GM10248 (cell line): Measurements from ENCODE around the gene HDGFL3.

Experiments used
- CTCF ChIA-PET: fragments of 300-600 bp; sonication (Branson Sonifier 250); formaldehyde crosslinking; extraction: SDS; loops from one replicate; lab custom pipeline; 2021; ENCODE audit warnings: antibody characterized with exemption; lab: Yijun Ruan, JAX
- POLR2A ChIA-PET: fragments of 350-650 bp; sonication (Branson Sonifier 250); formaldehyde crosslinking; extraction: SDS; loops from one replicate; lab custom pipeline; 2020; ENCODE audit warnings: antibody characterized with exemption; lab: Yijun Ruan, JAX
- DNase-seq: peaks from one replicate; pipeline ENCODE4 v3.0.0; 2012; ENCODE audit errors: extremely low spot score
- TF ChIP-seq, protein P1 (sequence below): IDR thresholded peaks from 2 replicates; pipeline ENCODE4 v1.5.1; 2012; ENCODE audit warnings: mild to moderate bottlenecking, low read depth; ENCODE audit errors: extremely low read depth, missing control alignments, control extremely low read depth

HDGFL3 gene

DNA sequence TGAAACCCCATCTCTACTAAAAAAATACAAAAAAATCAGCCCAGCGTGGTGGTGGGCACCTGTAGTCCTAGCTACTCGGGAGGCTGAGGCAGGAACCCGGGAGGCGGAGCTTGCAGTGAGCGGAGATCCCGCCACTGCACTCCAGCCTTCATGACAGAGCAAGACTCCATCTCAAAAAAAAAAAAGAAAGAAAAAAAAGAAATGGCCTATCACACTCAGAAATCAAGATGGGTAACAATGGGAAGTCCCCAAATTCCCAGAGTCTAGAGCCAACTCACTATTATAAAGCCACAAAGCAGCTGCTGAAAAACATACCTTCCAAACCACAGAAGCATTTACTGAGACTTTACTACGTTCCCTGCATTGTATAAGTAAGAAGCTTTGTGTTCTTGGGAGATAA lies 7.5 kb downstream of the HDGFL3 start:
- TF ChIP-seq, protein P1, sequence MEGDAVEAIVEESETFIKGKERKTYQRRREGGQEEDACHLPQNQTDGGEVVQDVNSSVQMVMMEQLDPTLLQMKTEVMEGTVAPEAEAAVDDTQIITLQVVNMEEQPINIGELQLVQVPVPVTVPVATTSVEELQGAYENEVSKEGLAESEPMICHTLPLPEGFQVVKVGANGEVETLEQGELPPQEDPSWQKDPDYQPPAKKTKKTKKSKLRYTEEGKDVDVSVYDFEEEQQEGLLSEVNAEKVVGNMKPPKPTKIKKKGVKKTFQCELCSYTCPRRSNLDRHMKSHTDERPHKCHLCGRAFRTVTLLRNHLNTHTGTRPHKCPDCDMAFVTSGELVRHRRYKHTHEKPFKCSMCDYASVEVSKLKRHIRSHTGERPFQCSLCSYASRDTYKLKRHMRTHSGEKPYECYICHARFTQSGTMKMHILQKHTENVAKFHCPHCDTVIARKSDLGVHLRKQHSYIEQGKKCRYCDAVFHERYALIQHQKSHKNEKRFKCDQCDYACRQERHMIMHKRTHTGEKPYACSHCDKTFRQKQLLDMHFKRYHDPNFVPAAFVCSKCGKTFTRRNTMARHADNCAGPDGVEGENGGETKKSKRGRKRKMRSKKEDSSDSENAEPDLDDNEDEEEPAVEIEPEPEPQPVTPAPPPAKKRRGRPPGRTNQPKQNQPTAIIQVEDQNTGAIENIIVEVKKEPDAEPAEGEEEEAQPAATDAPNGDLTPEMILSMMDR: no peak
- DNase-seq: no peak
- CTCF ChIA-PET: interaction anchor here (0.9 kb wide), 1 partner anchor 14 kb away, joined by 3 read pairs; no protein-coding TSS in a partner anchor
- POLR2A ChIA-PET: no interaction called here

DNA sequence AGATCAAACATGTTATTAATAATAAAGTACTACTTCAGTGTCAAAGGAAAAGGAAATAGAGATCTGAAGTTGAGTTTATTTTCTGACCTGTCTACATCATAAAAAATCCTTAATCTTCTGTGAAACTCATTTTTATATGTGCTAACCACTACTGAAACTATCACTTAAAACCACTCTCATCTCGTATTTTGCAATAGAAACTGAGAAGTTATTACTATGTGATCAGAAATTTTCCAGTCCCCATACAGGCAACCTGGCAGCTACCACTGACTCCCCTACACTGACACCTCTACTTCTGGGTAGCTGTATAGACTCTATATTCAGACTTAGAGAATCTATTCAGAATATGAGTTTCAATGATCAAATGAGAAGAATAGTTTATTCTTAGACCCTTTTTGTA lies 8.3 kb downstream of the HDGFL3 start:
- POLR2A ChIA-PET: no interaction called here
- CTCF ChIA-PET: interaction anchor here (0.9 kb wide), 1 partner anchor 14 kb away, joined by 3 read pairs; no protein-coding TSS in a partner anchor
- DNase-seq: peak; percentile 34
- TF ChIP-seq, protein P1: no peak

DNA sequence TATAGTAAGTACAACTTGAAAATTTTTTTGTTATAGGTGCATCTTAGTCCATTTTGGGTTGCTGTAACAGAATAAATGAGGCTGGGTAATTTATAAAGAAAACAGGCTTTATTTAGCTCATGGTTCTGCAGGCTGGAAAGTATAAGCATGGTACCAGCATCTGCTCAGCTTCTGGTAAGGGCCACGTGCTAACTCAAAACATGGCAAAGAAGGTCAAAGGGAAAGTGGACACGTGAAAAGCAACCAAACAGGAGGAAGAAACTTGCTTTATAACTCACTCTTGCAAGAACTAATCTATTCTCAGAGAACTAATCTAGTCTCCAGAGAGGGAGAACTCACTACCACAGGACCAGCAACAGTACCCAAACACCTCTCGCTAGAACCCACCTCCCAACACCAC lies 9.1 kb downstream of the HDGFL3 start:
- DNase-seq: no peak
- TF ChIP-seq, protein P1: no peak
- CTCF ChIA-PET: no interaction called here
- POLR2A ChIA-PET: no interaction called here

DNA sequence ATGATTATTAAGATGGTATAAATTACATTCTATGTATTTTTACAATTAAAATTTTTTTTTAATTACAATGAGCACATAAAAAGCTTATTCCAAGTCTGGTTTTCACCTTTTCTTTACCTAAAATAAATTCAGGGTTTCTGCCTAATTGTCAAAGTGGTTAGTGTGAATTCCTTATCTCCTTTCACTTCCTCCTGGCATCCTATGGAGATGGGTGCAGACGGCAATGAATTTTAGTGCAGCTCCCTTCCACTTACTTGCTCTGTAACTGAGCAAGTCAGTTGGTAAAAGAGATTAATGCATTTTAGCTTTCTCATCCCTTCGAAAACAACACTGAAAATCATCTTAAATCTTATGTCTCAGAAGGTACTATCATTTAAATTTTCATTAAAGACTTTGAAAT lies 13.1 kb downstream of the HDGFL3 start:
- ChIA-PET CTCF (no interaction called here), POLR2A (no interaction called here)
- no peak for DNase-seq
- TF ChIP-seq, protein P1: no peak

DNA sequence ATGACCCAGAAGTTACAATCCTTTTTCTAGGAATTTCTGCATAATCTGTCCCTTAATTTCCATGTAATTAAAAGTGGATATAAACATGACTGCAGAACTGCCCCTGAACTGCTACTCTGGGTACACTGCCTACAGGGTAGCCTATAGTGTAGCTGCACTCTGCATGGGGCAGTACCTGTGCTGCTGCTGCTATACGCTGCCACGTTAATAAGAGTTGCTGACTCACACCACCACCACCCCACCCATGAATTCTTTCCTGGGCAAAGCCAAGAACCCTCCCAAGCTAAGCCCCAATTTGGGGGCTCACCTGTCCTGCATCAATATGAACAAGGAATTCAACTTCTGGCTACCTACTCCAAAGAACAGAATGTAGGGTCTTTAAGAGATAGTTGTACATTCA lies 13.9 kb downstream of the HDGFL3 start:
- no peak for DNase-seq
- TF ChIP-seq, protein P1: no peak
- POLR2A ChIA-PET: no interaction called here
- CTCF ChIA-PET: no interaction called here

DNA sequence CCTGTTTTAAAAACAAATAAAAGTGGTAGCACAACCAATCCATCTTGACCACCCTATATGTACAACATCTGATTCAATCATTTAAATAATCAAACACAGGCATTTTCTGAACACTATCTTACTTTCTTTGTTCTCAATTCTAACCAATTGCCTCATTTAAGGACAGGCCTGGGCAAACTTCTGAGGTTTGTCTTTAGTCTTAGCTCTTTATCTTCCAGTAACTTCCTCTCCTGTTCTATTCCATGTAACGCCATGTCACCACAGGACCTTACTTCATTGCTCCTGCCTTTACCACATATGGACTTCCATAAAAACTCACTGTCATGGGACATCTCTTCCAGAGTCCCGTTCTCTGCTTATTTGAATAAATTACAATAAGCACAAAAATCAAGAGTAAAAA lies 14.9 kb downstream of the HDGFL3 start:
- CTCF ChIA-PET: no interaction called here
- POLR2A ChIA-PET: no interaction called here
- no peak for DNase-seq
- TF ChIP-seq, protein P1: no peak

DNA sequence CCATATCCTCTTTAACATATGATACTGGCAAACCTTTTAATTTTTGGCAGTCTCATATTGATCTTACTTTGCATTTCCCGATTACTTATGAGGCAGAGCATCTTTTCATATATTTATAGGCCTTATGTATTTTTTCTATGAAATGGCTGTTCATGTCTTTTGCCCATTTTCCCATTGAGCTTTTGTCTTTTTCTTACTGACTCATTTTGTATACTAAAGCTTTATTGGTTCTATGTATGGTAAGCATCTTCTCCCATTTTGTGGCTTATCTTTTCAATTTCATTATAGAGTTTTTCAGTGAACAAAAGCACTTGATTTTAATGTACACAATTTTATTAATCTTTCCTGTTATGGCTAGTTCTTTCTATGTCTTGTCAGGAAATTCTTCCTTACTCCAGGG lies 17.2 kb downstream of the HDGFL3 start:
- TF ChIP-seq, protein P1: no peak
- ChIA-PET POLR2A (no interaction called here), CTCF (interaction anchor here (0.8 to 1.5 kb wide), 3 partner anchors 10 to 36 kb away, joined by 3 read pairs; no protein-coding TSS in a partner anchor)

More for the DNA sequence above, 17.2 kb downstream of the HDGFL3 start:
- DNase-seq: no peak
